ENCODE results near the gene OCSTAMP.

The OCSTAMP gene

DNA sequence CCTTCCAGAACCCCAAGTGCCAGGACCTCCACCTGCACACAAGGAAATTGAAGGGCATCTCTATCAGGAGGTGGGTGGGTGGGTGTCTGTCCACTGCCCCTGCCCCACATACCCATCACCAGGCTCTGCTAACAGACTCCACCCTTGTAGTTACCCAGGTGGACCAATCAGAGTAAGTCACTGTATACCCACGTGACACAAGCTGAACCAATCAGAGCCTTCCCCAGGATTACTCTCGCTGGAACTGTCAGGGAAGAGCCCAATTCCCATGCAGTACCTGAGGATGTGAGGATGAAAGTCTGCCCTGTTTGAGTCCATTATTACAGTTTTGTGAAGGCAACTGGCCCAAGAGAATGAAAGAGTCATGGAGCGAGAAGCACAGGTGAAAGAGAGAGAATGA is 4.2 kb downstream of the OCSTAMP start:
- TF ChIP-seq, protein P1, sequence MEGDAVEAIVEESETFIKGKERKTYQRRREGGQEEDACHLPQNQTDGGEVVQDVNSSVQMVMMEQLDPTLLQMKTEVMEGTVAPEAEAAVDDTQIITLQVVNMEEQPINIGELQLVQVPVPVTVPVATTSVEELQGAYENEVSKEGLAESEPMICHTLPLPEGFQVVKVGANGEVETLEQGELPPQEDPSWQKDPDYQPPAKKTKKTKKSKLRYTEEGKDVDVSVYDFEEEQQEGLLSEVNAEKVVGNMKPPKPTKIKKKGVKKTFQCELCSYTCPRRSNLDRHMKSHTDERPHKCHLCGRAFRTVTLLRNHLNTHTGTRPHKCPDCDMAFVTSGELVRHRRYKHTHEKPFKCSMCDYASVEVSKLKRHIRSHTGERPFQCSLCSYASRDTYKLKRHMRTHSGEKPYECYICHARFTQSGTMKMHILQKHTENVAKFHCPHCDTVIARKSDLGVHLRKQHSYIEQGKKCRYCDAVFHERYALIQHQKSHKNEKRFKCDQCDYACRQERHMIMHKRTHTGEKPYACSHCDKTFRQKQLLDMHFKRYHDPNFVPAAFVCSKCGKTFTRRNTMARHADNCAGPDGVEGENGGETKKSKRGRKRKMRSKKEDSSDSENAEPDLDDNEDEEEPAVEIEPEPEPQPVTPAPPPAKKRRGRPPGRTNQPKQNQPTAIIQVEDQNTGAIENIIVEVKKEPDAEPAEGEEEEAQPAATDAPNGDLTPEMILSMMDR (IDR thresholded peaks at IDR 0.05; ENCODE audit: low read depth, low read length): no peak
- DNase-seq (ENCODE audit: extremely low read depth, low read depth): no peak

DNA sequence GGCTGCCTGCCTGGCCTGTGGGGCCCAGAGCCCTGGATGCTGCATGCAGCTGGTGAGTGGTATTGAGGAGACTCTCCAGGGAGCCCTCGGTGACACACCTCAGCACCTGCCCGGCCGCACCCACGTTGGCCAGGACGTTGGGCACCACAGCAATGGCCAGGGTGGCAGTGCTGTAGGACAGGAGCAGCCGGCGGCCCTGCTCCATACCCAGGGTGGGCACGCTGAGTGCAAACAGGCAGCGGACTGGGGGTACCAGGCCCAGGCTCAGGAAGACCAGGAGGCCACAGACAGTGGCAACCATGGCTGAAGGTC is 4.7 kb downstream of the OCSTAMP start:
- TF ChIP-seq, protein P1 (IDR thresholded peaks at IDR 0.05; ENCODE audit: low read depth, low read length): no peak
- DNase-seq (ENCODE audit: extremely low read depth, low read depth): no peak

GRCh38 chr20:46545077-46545826 is 5.2 kb downstream of the OCSTAMP start:
- no peak for DNase-seq (ENCODE audit: extremely low read depth, low read depth)
- TF ChIP-seq, protein P1 (IDR thresholded peaks at IDR 0.05; ENCODE audit: low read depth, low read length): no peak

DNA sequence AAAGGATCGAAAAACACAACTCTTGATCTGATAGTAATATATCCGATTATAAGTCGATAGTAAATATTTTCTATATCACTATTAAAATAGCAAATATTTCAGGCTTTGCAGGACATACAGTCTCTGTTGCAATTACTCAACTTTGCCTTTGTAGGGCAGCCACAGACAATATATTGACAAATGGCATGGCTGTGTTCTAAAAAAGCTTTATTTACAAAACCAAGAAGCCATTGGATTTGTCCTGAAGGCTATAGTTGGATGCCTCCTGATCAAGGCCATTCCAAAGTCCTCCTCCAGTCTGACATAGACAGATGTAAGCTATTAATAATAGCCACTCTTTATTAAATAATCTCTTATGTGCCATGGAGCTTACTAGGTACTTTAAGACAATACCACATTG is 5.9 kb downstream of the OCSTAMP start:
- TF ChIP-seq, protein P1 (IDR thresholded peaks at IDR 0.05; ENCODE audit: low read depth, low read length): peak; percentile 4; the same call in 1 of the 2 replicates
- DNase-seq (ENCODE audit: extremely low read depth, low read depth): no peak

GRCh38 chr20:46543959-46544358 is 6.5 kb downstream of the OCSTAMP start:
- DNase-seq (ENCODE audit: extremely low read depth, low read depth): no peak
- TF ChIP-seq, protein P1 (IDR thresholded peaks at IDR 0.05; ENCODE audit: low read depth, low read length): no peak

DNA sequence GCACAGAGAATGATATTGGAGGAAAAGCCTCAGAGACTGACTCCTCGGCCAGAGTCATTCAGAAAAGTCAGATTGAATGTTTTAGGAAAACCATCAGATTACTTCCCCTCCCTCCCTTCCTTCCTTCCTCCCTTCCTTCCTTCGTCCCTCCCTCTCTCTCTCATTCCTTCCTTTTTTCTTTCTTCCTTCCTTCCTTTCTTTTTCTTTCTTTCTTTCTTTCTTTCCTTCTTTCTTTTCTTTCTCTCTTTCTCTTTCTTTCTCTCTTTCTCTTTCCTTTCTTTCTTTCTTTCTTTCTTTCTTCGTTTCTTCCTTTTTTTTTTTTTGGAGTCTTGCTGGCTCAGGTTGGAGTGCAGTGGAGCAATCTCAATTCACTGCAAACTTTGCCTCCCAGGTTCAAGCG is 7.4 kb downstream of the OCSTAMP start:
- DNase-seq (ENCODE audit: extremely low read depth, low read depth): no peak
- TF ChIP-seq, protein P1 (IDR thresholded peaks at IDR 0.05; ENCODE audit: low read depth, low read length): no peak

DNA sequence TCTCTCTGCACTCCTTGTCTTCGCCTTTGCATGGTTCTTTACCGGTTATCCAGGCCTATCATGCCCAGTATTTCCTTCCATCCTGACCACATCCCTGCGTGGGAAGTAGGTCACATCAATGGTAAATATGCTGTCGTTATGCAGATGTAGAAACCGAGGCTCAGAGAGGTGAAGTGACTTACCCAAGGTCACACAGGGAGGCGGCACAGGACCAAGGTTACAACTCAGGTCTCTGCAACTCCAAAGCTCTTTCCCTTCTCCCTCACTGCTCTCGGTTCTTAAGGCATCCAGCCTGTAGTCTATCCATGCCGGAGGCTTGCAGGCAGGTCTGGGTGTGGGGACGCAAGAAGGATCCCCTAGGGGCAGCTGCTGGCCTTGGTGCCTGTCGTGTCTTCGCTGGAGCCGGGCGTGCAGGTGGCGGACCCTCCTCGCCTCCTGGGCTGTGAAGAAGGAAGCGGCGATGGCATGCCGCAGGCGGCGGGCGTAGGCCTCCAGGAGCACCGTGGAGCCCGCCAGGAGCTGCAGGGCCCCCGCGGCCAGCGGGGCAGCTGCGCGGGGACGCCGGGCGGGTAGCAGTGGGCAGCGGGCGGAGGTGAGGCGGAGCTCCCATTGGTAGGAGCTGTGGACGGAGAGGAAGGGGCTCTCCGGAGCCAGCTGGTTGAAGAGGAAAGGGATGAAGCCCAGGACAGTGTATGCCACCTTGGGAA is 9.1 kb downstream of the OCSTAMP start:
- DNase-seq (ENCODE audit: extremely low read depth, low read depth): no peak
- TF ChIP-seq, protein P1 (IDR thresholded peaks at IDR 0.05; ENCODE audit: low read depth, low read length): no peak

Data from AG09319 (cell line).